HG03097 (cell line): Measurements from ENCODE around the gene DENND1A.
"Not testable (repeated sequence)": the region's sequence is repeated elsewhere in the genome, so short reads cannot be mapped to it uniquely, and the experiment has no call there.

ENCODE experiments used
- ATAC-seq: cut with Tn5 transposase; IDR thresholded peaks from one replicate; pipeline ENCODE4 v1.9.1; 2021; ENCODE audit not compliant: unreplicated experiment, low FRiP score

DENND1A gene

GRCh38 chr9:123410281-123410910 is 519.5 kb downstream of the DENND1A start:
- ATAC-seq = no peak

GRCh38 chr9:123408313-123409262 is 521.3 kb downstream of the DENND1A start:
- no peak for ATAC-seq

- no peak for ATAC-seq
Measured at GRCh38 chr9:123407217-123407851, 522.6 kb downstream of the DENND1A start.

DNA sequence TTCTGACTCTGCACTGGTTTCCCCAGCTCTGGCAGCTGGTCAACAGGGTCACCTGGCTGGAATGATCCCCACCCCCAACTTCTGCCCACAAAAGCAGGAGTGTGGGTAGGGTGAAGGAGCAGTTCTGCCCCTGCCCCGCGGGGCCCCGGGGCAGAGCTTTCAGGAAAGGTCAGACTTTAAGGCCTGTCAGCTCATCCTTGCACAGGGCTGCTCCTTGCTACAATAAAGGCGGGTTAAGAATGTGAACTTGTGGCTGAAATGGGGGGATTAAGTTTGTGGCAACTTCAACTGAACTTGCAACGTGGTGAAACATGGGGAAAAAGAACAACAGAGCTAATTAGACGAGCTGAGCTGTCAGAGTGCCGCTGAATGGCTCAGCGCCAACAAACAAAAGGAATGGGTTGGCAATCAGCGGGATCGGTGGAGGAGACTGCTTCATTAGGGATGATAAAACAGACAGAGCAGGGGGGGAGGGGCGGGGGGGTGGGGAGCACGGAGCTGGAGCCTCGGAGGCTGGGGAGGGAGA is 523.2 kb downstream of the DENND1A start:
- no peak for ATAC-seq

- ATAC-seq = no peak
Measured at GRCh38 chr9:123406016-123406415, 523.9 kb downstream of the DENND1A start.

- ATAC-seq = no peak
Measured at GRCh38 chr9:123402981-123403509, 526.9 kb downstream of the DENND1A start.

DNA sequence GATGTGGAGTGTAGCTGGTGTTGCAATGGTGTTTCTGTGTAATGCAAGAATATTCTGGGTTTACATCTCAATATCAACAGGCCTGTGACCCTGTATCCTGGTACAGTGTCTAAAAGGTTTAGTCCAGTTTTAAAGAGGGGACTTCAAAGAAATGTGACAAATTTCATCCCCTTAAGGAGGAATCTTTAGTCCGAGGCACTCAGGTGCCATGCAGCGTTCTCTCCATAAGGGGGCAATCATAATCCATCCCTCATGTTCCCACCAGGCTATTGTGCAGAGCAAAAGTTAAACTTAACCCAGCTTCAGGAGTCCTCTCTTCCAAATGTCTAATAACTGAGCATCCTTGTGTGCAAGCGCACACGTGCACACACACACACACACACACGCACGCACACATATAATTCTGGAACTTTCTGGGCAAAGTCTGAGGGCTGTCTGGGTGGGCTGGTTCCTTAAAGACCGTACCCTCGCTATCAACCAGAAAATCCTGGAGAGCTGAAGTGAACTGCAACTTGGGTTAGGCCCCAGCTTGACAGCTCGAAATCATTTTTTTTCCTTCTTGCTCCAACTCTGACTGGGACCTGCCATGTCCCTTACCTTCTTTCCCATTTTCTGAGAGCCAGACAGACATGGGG is 527.9 kb downstream of the DENND1A start:
- ATAC-seq = no peak

- no peak for ATAC-seq
Measured at GRCh38 chr9:123400926-123401503, 528.9 kb downstream of the DENND1A start.

DNA sequence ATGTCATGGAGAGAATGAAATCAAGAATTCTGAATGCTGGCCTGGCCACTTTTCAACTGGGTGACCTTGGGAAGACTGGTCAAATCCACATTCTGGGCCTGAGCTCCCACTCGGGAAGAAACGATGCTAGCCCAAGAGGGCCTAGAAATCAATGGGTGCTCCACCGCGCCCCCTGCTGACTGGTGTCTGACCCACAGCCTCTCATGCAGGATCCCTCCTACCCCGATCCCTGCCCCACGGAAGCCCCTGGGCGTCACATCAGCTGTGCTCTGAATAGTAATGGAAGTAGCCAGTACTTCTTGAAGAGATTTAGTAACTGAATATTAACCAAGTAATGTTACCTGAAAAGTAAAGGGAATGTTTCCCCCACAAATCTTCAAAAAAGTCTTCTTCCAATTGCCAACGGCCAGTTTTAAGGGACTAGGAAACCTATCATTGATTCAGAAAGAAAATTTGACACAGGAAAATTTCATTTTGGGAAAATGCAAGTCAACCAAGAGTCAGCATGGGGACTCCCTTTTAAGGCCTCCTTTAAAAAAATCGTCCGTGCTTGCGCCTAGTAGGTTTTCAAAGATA is 530.0 kb downstream of the DENND1A start:
- no peak for ATAC-seq

DNA sequence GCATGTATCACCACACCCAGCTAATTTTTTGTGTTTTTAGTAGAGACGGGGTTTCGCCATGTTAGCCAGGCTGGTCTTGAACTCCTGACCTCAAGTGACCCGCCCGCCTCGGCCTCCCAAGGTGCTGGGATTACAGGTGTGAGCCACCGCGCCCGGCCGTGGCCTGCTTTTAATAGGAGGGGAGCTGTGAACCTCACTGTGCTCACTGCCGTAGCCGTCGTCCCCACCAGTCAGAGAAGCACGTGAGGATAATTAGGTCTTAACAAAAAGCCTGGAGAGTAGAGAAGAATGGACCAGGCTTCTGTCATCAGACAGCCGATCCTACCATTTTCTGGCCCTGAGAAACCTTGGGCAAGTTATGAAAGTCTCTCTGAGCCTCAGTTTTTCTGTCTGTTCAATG is 531.0 kb downstream of the DENND1A start:
- ATAC-seq = not testable (repeated sequence)

DNA sequence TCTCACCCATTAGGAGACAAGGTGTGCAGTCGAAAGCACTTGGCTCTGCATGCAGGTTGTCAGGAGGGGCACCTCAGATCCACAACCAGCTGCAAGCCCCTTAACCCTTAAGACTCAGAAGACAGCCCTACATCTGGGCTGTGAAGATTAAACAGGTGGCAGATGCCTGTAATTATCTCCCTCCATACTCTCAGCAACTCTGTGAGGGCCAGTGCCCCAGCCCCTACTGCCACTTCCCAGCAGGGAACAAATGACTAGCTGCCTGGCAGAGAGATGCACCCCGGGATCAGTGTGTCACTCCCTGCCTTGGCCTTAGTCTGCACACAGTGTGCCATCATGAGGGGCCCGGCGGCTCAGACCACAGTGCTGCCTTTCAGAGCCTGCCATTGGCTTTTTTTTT is 532.0 kb downstream of the DENND1A start:
- ATAC-seq = no peak

DNA sequence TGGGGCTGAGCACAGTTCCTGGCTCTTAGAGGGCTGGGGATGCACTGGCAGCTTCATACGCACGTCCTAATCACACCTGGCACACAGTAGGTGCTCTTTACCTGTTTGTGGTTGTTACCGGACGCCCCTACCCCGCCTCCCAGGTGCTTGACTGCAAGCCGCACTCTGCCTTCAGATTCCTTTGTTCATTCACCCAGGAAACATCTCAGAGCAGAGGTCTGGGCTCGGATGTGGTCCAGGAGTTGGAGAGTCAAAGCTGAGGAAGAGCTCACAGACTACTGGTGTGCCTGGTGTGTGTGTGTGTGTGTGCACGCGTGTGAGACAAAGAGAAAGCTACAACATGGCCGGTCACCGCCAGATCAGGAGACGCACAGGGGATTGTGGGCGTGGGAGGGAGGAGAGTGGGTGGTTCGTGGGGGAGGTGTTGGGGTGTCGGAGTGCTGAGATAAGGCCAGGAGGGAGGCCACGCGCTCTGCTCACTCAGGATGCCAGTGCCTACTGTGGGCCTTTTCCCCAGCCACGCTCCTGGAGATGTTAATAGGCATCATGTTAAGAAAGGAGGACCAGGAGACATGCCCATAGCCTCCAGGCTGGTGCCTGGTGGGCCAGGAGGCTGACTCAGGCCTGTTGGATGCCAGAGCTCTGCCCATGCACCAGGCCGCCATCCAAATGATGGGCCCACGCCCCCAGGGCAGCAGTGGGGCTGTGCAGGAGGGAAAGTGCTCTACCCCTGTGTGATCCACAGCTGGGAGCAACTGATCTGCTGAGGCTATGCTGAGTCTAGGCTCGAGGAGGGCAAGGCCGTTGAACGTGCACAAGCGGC is 534.0 kb downstream of the DENND1A start:
- no peak for ATAC-seq

DNA sequence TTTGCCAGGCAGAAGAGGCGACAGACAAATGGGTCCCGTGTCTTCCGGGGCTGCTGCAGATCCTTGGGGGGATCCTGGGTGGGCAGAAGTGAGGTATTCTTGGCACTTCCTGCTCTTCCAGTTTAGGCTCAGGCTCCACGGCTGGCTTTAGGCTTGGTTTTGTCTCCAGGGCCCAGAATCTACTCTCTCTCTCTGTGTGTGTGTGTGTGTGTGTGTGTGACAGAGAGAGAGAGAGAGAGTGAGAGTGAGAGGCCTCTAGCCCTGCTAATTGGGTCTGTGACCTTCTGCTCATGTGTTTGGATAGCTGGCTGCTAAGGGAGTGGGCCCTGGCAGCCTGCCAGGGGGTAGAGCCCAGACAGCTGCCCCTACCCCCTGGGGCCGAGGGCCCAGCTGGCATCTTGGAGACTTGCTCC is 534.6 kb downstream of the DENND1A start:
- ATAC-seq = no peak

GRCh38 chr9:123394291-123395235 is 535.4 kb downstream of the DENND1A start:
- no peak for ATAC-seq

GRCh38 chr9:123392802-123393201 is 537.1 kb downstream of the DENND1A start:
- ATAC-seq = no peak

- ATAC-seq = no peak
Measured at GRCh38 chr9:123391946-123392345, 538.0 kb downstream of the DENND1A start.

DNA sequence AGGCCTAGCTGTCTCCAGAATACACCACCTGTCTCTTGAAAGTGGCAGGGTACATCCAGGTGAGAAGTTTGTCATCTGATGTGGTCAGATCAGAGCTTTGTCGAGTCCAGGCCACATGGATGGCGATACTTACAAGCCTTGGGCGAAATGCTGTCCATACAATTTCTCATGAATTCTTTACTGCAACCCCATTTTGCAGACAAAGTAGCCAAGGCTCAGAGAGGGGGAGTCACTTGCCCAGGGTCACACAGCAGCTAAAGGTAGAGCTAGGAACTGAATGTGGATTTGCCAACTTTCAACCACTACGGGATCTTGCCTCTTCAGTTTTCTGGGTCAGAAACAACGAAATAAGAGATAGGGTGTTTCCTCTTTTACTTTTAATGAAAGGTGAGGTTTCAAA is 538.7 kb downstream of the DENND1A start:
- no peak for ATAC-seq
